Measurements from ENCODE around the gene DDX53.

DDX53 gene

GRCh38 chrX:22974616-22975015 lies 25.1 kb upstream of the DDX53 start:
- FAIRE-seq, result no peak
- TF ChIP-seq POLR2AphosphoS5 (IDR thresholded peaks at IDR 0.05; ENCODE audit: low read depth, low read length) (no peak), POU2F2 (IDR thresholded peaks at IDR 0.05; ENCODE audit: low read depth, low read length) (no peak), TAF1 (IDR thresholded peaks at IDR 0.05; ENCODE audit: low read depth, low read length) (no peak), SPI1 (IDR thresholded peaks at IDR 0.05; ENCODE audit: low read depth, low read length) (no peak), PAX5 (IDR thresholded peaks at IDR 0.05; ENCODE audit: insufficient read depth, low read length, severe bottlenecking) (no peak), POLR2A (IDR thresholded peaks at IDR 0.05; ENCODE audit: low read depth, low read length) (no peak)
- DNase-seq (ENCODE audit: insufficient read length, low spot score), result no peak

- DNase-seq (ENCODE audit: insufficient read length, low spot score), result no peak
- TF ChIP-seq POLR2AphosphoS5 (IDR thresholded peaks at IDR 0.05; ENCODE audit: low read depth, low read length) (no peak), SPI1 (IDR thresholded peaks at IDR 0.05; ENCODE audit: low read depth, low read length) (no peak), POU2F2 (IDR thresholded peaks at IDR 0.05; ENCODE audit: low read depth, low read length) (no peak), TAF1 (IDR thresholded peaks at IDR 0.05; ENCODE audit: low read depth, low read length) (no peak), PAX5 (IDR thresholded peaks at IDR 0.05; ENCODE audit: insufficient read depth, low read length, severe bottlenecking) (no peak), POLR2A (IDR thresholded peaks at IDR 0.05; ENCODE audit: low read depth, low read length) (no peak)
- no peak for FAIRE-seq
Observed at GRCh38 chrX:22975786-22976185, 24.0 kb upstream of the DDX53 start.

- DNase-seq (ENCODE audit: insufficient read length, low spot score) (no peak), FAIRE-seq (no peak)
- TF ChIP-seq POLR2A (IDR thresholded peaks at IDR 0.05; ENCODE audit: low read depth, low read length) (no peak), TAF1 (IDR thresholded peaks at IDR 0.05; ENCODE audit: low read depth, low read length) (no peak), POLR2AphosphoS5 (IDR thresholded peaks at IDR 0.05; ENCODE audit: low read depth, low read length) (no peak)
Observed at GRCh38 chrX:22985958-22986357, 13.8 kb upstream of the DDX53 start.

GRCh38 chrX:22987452-22987851 lies 12.3 kb upstream of the DDX53 start:
- FAIRE-seq, result no peak
- TF ChIP-seq TAF1 (IDR thresholded peaks at IDR 0.05; ENCODE audit: low read depth, low read length), result no peak
- TF ChIP-seq POLR2AphosphoS5 (IDR thresholded peaks at IDR 0.05; ENCODE audit: low read depth, low read length), result no peak
- no peak for TF ChIP-seq POU2F2 (IDR thresholded peaks at IDR 0.05; ENCODE audit: low read depth, low read length)
- no peak for DNase-seq (ENCODE audit: insufficient read length, low spot score)

GRCh38 chrX:23003116-23003515 lies 3.4 kb downstream of the DDX53 start:
- FAIRE-seq (no peak), DNase-seq (ENCODE audit: insufficient read length, low spot score) (no peak)
- TF ChIP-seq TAF1 (IDR thresholded peaks at IDR 0.05; ENCODE audit: low read depth, low read length), result no peak

- TF ChIP-seq POLR2A (IDR thresholded peaks at IDR 0.05; ENCODE audit: low read depth, low read length), result no peak
- TF ChIP-seq SPI1 (IDR thresholded peaks at IDR 0.05; ENCODE audit: low read depth, low read length), result no peak
- TF ChIP-seq POU2F2 (IDR thresholded peaks at IDR 0.05; ENCODE audit: low read depth, low read length), result no peak
- TF ChIP-seq POLR2AphosphoS5 (IDR thresholded peaks at IDR 0.05; ENCODE audit: low read depth, low read length), result no peak
- no peak for TF ChIP-seq PAX5 (IDR thresholded peaks at IDR 0.05; ENCODE audit: insufficient read depth, low read length, severe bottlenecking)
- TF ChIP-seq TAF1 (IDR thresholded peaks at IDR 0.05; ENCODE audit: low read depth, low read length), result no peak
- DNase-seq (ENCODE audit: insufficient read length, low spot score), result no peak
- no peak for FAIRE-seq
Observed at GRCh38 chrX:23008431-23009099, 8.8 kb downstream of the DDX53 start.

- DNase-seq (ENCODE audit: insufficient read length, low spot score), result no peak
- no peak for FAIRE-seq
- no peak for TF ChIP-seq POLR2A (IDR thresholded peaks at IDR 0.05; ENCODE audit: low read depth, low read length)
Observed at GRCh38 chrX:23012162-23012561, 12.4 kb downstream of the DDX53 start.

- TF ChIP-seq POU2F2 (IDR thresholded peaks at IDR 0.05; ENCODE audit: low read depth, low read length) (no peak), PAX5 (IDR thresholded peaks at IDR 0.05; ENCODE audit: insufficient read depth, low read length, severe bottlenecking) (no peak), POLR2A (IDR thresholded peaks at IDR 0.05; ENCODE audit: low read depth, low read length) (no peak), TAF1 (IDR thresholded peaks at IDR 0.05; ENCODE audit: low read depth, low read length) (no peak), POLR2AphosphoS5 (IDR thresholded peaks at IDR 0.05; ENCODE audit: low read depth, low read length) (no peak), SPI1 (IDR thresholded peaks at IDR 0.05; ENCODE audit: low read depth, low read length) (no peak)
- FAIRE-seq, result no peak
- no peak for DNase-seq (ENCODE audit: insufficient read length, low spot score)
Observed at GRCh38 chrX:23012636-23013035, 12.9 kb downstream of the DDX53 start.

GRCh38 chrX:23013366-23013765 lies 13.6 kb downstream of the DDX53 start:
- TF ChIP-seq SPI1 (IDR thresholded peaks at IDR 0.05; ENCODE audit: low read depth, low read length), result no peak
- TF ChIP-seq POLR2AphosphoS5 (IDR thresholded peaks at IDR 0.05; ENCODE audit: low read depth, low read length), result no peak
- no peak for TF ChIP-seq POU2F2 (IDR thresholded peaks at IDR 0.05; ENCODE audit: low read depth, low read length)
- TF ChIP-seq PAX5 (IDR thresholded peaks at IDR 0.05; ENCODE audit: insufficient read depth, low read length, severe bottlenecking), result no peak
- no peak for TF ChIP-seq POLR2A (IDR thresholded peaks at IDR 0.05; ENCODE audit: low read depth, low read length)
- TF ChIP-seq TAF1 (IDR thresholded peaks at IDR 0.05; ENCODE audit: low read depth, low read length), result no peak
- FAIRE-seq (no peak), DNase-seq (ENCODE audit: insufficient read length, low spot score) (no peak)

- DNase-seq (ENCODE audit: insufficient read length, low spot score), result no peak
- FAIRE-seq, result no peak
- TF ChIP-seq POU2F2 (IDR thresholded peaks at IDR 0.05; ENCODE audit: low read depth, low read length) (no peak), POLR2AphosphoS5 (IDR thresholded peaks at IDR 0.05; ENCODE audit: low read depth, low read length) (no peak), TAF1 (IDR thresholded peaks at IDR 0.05; ENCODE audit: low read depth, low read length) (no peak)
Observed at GRCh38 chrX:23031600-23031999, 31.8 kb downstream of the DDX53 start.

GRCh38 chrX:23035493-23035892 lies 35.7 kb downstream of the DDX53 start:
- TF ChIP-seq POLR2AphosphoS5 (IDR thresholded peaks at IDR 0.05; ENCODE audit: low read depth, low read length), result no peak
- FAIRE-seq, result no peak
- no peak for DNase-seq (ENCODE audit: insufficient read length, low spot score)
